AG04449 (cell line): ENCODE measurements around the gene CIBAR2.

Source experiments
- CTCF ChIA-PET: fragments of 350-600 bp; formaldehyde crosslinking; extraction: SDS; loops from one replicate; lab custom pipeline; 2021; ENCODE audit warnings: antibody characterized with exemption; lab: Yijun Ruan, JAX
- POLR2A ChIA-PET: fragments of 400-600, 350-600 bp; formaldehyde crosslinking; extraction: SDS; loops from one replicate; lab custom pipeline; 2020; ENCODE audit warnings: antibody characterized with exemption, inconsistent platforms; lab: Yijun Ruan, JAX
- DNase-seq: peaks from one replicate; pipeline ENCODE4 v3.0.0-alpha.2; 2010; ENCODE audit warnings: low read depth, low spot score
- H3K4me3 ChIP-seq: 2 replicates; pipeline ENCODE4 v1.5.1; 2011; ENCODE audit warnings: low read depth, mild to moderate bottlenecking, control low read depth, low read length
- CTCF ChIP-seq: IDR thresholded peaks from one replicate; pipeline ENCODE4 v1.5.1; 2011; ENCODE audit warnings: mild to moderate bottlenecking, moderate library complexity, low read length, control low read depth, inconsistent platforms; ENCODE audit not compliant: insufficient read depth; ENCODE audit errors: missing control alignments

The CIBAR2 gene

GRCh38 chr16:85103114-85104079 is 8.9 kb downstream of the CIBAR2 start:
- DNase-seq = no peak
- CTCF ChIA-PET = interaction anchor here (0.8 to 1.5 kb wide), 5 partner anchors 8 to 15 kb away, joined by 3 to 15 read pairs (median 3); no protein-coding TSS in a partner anchor
- POLR2A ChIA-PET = interaction anchor here (0.6 kb wide), 1 partner anchor 241 kb away, joined by 3 read pairs; no protein-coding TSS in a partner anchor
- H3K4me3 ChIP-seq = no peak overlapping the region
- TF ChIP-seq CTCF = no peak

- TF ChIP-seq CTCF = no peak
- CTCF ChIA-PET = interaction anchor here (0.8 to 2.2 kb wide), 4 partner anchors 11 to 46 kb away, joined by 3 to 7 read pairs (median 4); no protein-coding TSS in a partner anchor
- H3K4me3 ChIP-seq = no peak overlapping the region
- POLR2A ChIA-PET = no interaction called here
- no peak for DNase-seq
Measured at GRCh38 chr16:85101956-85102630, 10.2 kb downstream of the CIBAR2 start.

- DNase-seq = no peak
- CTCF ChIA-PET = interaction anchor here (1.0 to 2.2 kb wide), 6 partner anchors 10 to 153 kb away, joined by 3 to 7 read pairs (median 5); partner anchors contain the start of gene KIAA0513
- TF ChIP-seq CTCF = no peak
- no peak overlapping the region for H3K4me3 ChIP-seq
- POLR2A ChIA-PET = interaction anchor here (0.5 to 0.7 kb wide), 2 partner anchors 233 to 655 kb away, joined by 3 read pairs; no protein-coding TSS in a partner anchor
Measured at GRCh38 chr16:85100265-85100664, 12.0 kb downstream of the CIBAR2 start.

GRCh38 chr16:85098565-85098964 is 13.7 kb downstream of the CIBAR2 start:
- ChIA-PET CTCF (interaction anchor here (1.2 to 1.8 kb wide), 3 partner anchors 12 to 21 kb away, joined by 3 to 8 read pairs (median 5); no protein-coding TSS in a partner anchor), POLR2A (interaction anchor here (0.6 kb wide), 1 partner anchor 45 kb away, joined by 3 read pairs; no protein-coding TSS in a partner anchor)
- H3K4me3 ChIP-seq = no peak overlapping the region
- TF ChIP-seq CTCF = no peak
- DNase-seq = no peak

GRCh38 chr16:85096921-85097320 is 15.4 kb downstream of the CIBAR2 start:
- DNase-seq = no peak
- no peak for TF ChIP-seq CTCF
- ChIA-PET CTCF (interaction anchor here (1.3 to 1.6 kb wide), 2 partner anchors 10 to 18 kb away, joined by 4 read pairs; no protein-coding TSS in a partner anchor), POLR2A (no interaction called here)
- H3K4me3 ChIP-seq = no peak overlapping the region
